Heart left ventricle (tissue), 13 donors: ENCODE results near the gene RNF34.

Experiments
- POLR2A ChIP-seq, 2 donors: fragments of 450-650 bp; IDR thresholded peaks; one replicate each; pipeline ENCODE4 v1.6.1; 2017; ENCODE audit warnings: antibody characterized with exemption in 2 of 2, mild to moderate bottlenecking in 2 of 2, moderate library complexity in 2 of 2
- TF ChIP-seq, protein P1 (sequence below), 12 donors: fragments of 200-600 bp; sonication (generic) in 4 of 12; IDR thresholded peaks; one replicate each; pipeline versions ENCODE4 v1.5.0 to v1.8.0; 2018 to 2022; ENCODE audit warnings: antibody characterized with exemption in 12 of 12, mild to moderate bottlenecking in 5 of 12
- donor health status: ischemic (EF 13 %, LVEDD 7.1; RV severe dilation, severe dysfunction).
- donor health status: DM: no; HTN: yes; CAD: no.
- donor health status: DM: no; HTN: no; CAD: no.
- donor health status: ischemic (EF 25% LVEDD 6.9; RV normal size, moderate dysfunction).
- donor health status: ischemic (EF 25% LVEDD 5.7; RV mildly dilated, moderate dysfunction).
- donor health status: ischemic (EF 35%, LVEDD 5.7; RV mildly dilated, moderate dysfunction).
- donor health status: nonischemic (EF 11% LVEDD 7.7; RV severe dilation, severe dysfunction).
- donor health status: DM: yes; HTN: yes; CAD: no.
- donor health status: PGD.
- donor health status: ischemic (EF 29% LVEDD 5.4; RV normal size, mild dysfunction).
- donor health status: nonischemic (EF 23%, LVEDD 6.1; RV moderate dilation, normal function).

DNA sequence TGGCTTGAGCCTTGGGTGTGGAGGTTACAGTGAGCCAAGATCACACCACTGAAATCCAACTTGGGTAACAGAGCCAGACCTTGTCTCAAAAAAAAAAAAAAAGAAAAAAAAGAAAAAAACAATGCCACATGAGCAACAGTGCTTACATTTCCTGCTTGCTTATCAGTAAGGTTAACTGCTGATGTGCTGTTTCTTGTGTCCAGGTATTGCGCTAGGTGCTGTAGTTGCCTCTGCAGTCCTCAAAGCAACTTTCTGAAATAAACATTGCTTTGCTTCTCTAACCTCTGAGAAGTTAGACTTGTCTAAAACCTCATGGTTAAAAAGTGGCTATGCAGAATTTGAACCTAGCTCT lies 24.7 kb downstream of the RNF34 start:
- TF ChIP-seq, protein P1, sequence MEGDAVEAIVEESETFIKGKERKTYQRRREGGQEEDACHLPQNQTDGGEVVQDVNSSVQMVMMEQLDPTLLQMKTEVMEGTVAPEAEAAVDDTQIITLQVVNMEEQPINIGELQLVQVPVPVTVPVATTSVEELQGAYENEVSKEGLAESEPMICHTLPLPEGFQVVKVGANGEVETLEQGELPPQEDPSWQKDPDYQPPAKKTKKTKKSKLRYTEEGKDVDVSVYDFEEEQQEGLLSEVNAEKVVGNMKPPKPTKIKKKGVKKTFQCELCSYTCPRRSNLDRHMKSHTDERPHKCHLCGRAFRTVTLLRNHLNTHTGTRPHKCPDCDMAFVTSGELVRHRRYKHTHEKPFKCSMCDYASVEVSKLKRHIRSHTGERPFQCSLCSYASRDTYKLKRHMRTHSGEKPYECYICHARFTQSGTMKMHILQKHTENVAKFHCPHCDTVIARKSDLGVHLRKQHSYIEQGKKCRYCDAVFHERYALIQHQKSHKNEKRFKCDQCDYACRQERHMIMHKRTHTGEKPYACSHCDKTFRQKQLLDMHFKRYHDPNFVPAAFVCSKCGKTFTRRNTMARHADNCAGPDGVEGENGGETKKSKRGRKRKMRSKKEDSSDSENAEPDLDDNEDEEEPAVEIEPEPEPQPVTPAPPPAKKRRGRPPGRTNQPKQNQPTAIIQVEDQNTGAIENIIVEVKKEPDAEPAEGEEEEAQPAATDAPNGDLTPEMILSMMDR (IDR thresholded peaks at IDR 0.05): no peak
- TF ChIP-seq POLR2A (IDR thresholded peaks at IDR 0.05): no peak
